Fibroblast of the aortic adventitia (primary cell): ENCODE measurements around the gene LTBP1. TPM values are rescaled to one million over a fixed set of nuclear protein-coding genes. Genes with fewer than 3 reads are reported as not detected.

Experiments used
- DNase-seq: peaks from one replicate; pipeline ENCODE4 v3.0.0-alpha.2; 2010; ENCODE audit warnings: low read depth
- H3K4me3 ChIP-seq: 2 replicates; pipeline ENCODE4 v1.5.1; 2011; ENCODE audit warnings: low read depth, mild to moderate bottlenecking, control low read depth, low read length, moderate library complexity
- total RNA-seq: library from RNA; depleted of rRNA; stranded (reverse); fragments of >200 nt; gene quantifications from 2 replicates; pipeline ENCODE4 v1.2.3, GENCODE V29; 2012; ENCODE audit warnings: low replicate concordance
- TF ChIP-seq, protein P1 (sequence below): IDR thresholded peaks from 2 replicates; pipeline ENCODE4 v1.5.1; 2011; ENCODE audit warnings: mild to moderate bottlenecking, low read length, control low read depth, inconsistent platforms; ENCODE audit not compliant: insufficient read depth

LTBP1 gene
- total RNA-seq, 1 donor: 947 TPM

DNA sequence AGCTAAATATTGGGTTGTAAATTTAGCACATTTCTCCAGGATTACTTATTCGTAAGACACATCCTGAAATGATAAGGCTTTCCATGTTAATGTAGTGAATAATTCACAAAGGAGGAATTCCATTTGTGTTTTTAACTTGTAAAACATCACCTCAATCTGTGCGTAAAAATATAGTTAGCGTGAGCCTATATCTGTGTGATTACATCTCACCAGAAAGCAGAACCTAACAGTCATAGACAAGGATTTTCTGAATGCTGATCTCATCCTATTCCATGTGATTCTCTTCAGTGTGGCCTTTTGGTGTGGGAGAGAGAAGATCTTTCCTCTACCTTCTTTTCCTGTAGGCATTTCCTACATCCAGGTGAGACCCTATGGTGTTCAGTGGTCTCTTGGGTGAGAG, 266.5 kb downstream of the LTBP1 start:
- DNase-seq: peak; percentile 62
- H3K4me3 ChIP-seq: no peak overlapping the region
- TF ChIP-seq, protein P1, sequence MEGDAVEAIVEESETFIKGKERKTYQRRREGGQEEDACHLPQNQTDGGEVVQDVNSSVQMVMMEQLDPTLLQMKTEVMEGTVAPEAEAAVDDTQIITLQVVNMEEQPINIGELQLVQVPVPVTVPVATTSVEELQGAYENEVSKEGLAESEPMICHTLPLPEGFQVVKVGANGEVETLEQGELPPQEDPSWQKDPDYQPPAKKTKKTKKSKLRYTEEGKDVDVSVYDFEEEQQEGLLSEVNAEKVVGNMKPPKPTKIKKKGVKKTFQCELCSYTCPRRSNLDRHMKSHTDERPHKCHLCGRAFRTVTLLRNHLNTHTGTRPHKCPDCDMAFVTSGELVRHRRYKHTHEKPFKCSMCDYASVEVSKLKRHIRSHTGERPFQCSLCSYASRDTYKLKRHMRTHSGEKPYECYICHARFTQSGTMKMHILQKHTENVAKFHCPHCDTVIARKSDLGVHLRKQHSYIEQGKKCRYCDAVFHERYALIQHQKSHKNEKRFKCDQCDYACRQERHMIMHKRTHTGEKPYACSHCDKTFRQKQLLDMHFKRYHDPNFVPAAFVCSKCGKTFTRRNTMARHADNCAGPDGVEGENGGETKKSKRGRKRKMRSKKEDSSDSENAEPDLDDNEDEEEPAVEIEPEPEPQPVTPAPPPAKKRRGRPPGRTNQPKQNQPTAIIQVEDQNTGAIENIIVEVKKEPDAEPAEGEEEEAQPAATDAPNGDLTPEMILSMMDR: no peak

DNA sequence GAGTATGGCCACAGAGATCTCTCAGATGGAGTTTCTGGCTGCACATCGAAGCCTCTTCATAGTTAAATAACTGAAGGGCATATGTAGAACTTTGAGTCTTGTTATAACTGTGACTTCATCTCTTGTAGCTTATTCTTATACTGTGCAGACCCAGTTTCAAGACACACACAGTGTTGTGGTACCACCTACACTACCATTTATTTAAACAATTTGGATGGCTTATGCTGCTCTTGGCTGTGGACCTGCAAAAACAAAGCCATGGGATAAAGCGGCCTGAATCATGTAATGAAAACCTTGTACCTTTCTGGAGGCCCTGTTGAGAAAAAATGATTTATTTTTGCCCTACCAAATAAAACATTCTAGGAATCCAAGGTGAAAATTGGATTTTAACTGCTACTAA, 266.9 kb downstream of the LTBP1 start:
- peak; percentile 78 for DNase-seq
- TF ChIP-seq, protein P1: no peak
- no peak overlapping the region for H3K4me3 ChIP-seq

DNA sequence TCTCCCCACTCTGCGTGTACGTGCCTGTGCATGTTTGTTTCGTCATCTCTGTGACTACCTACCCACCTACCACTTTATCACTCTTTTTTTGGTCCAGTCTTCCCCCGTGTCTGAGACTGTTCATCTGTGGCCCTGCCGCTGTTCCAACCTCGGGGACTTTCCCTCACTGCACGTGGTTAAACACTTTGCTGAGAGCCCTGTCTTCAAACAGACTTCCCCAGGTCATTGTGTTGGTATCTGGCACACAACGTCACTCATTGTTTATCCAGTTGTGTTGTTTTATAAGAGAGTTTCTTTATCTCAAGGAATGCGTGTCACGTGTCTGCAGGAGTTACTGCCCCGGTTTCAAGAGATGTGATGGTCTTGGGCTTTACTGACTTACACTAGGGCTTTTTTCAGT, 267.7 kb downstream of the LTBP1 start:
- peak; percentile 92 for DNase-seq
- no peak overlapping the region for H3K4me3 ChIP-seq
- TF ChIP-seq, protein P1: no peak

DNA sequence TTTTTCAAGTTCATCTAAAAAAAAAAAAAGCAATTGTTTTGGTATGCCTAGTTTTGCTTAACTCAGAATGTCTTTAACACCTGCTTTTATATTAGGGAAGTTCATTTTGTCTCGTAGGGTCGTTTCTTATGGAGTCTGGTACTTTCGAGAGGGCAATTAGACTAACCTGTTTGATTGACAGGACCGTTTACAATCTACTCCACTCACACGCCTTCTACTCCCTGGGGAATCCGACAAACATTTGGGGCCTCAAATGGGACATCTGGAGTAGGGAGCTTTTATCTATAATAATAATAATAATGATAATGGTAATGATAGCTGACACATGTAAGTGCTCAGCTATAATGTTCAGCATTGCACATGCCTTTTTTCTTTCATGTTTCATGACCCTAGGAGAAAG, 268.1 kb downstream of the LTBP1 start:
- TF ChIP-seq, protein P1: no peak
- no peak for DNase-seq
- H3K4me3 ChIP-seq: no peak overlapping the region

DNA sequence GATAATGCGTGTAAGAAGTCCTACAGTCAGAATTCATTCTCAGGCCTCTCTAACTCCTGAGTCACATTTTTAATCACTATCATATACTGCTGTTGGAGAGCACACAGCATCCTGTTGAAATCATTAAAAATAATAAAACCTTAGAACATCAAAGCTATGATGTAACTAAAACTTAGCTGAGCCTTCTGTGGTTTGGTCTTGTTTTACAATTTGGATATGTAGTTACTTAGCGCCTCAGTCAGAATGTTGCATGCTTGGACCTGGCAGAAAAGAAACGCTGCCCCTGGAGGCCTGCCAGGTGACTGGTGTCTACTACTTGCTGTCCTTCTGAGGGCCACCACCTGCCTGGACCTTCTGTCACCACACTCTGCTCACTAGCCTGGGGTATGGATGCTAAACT, 268.5 kb downstream of the LTBP1 start:
- TF ChIP-seq, protein P1: no peak
- H3K4me3 ChIP-seq: no peak overlapping the region
- DNase-seq: peak; percentile 96

DNA sequence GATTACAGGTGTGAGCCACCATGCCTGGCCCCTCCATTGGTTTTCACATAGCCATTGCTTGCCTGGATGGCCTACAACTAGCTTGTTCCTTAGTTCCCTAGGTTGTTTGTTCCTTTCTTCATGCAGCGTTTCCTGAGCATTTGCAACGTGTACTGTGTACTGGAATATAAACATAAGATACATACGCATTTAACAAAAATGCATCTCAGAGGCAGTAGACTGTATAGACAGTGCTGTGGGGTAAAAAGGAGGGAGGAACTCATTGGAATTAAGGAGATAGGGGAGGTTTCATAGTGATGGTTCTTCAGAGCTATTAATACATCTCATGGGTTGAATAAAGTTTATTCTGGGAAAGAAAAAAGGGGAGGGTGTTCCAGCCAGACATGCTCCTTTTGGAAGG, 269.2 kb downstream of the LTBP1 start:
- TF ChIP-seq, protein P1: no peak
- DNase-seq: no peak
- no peak overlapping the region for H3K4me3 ChIP-seq

DNA sequence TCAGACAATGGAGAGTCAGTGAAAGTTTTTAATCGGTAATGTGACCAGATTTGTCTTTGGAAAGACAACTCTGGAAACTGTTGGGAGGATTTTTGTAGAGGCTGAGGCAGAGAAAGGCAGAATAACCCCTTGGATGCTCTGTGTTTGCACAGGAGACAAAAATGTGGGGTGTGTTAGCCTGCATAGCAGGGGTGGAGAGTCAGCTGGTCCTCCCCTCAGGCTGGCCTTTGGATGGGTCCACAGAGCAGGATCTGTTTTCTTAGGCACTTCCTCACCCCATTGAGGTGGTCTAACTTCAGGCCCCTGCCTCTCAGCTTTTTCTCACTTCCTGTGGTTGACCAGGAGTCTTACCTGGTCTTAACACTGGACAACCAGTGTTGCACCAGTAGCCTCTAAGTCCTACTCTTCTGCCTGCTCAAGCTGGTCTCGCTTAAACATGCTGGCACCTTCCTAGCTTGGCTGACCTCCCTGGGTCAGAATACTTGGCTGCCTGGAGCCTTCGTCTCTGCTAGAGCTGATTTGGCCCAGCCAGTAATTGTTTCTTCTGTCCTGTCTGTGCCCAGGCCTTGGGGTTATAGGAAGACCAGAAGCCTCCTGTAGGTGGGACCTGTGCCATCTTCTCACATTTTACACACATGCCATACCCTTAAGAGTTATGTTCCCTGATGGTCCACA, 269.9 kb downstream of the LTBP1 start:
- no peak overlapping the region for H3K4me3 ChIP-seq
- TF ChIP-seq, protein P1: no peak
- peak; percentile 85 for DNase-seq
